ENCODE results near the gene HOXB7.

GRCh38 chr17:48565022-48565554 is 45.7 kb downstream of the HOXB7 start:
- TF ChIP-seq CTCF (IDR thresholded peaks at IDR 0.05 in 4 of 5, conservative IDR thresholded peaks at IDR 0.05 in 1 of 5) (no peak), POLR2A (IDR thresholded peaks at IDR 0.05) (no peak)

All from gastrocnemius medialis (tissue), 4 donors.